ENCODE data around the gene STK25.
"Not testable (repeated sequence)": the region's sequence is repeated elsewhere in the genome, so short reads cannot be mapped to it uniquely, and the experiment has no call there.

Gene STK25

GRCh38 chr2:241532733-241533601 is 24.6 kb upstream of the STK25 start:
- no peak overlapping the region for H3K4me3 ChIP-seq (replicated peaks in 1 of 2; ENCODE audit: low read depth in 2 of 2, low read length in 2 of 2)
- TF ChIP-seq, protein P1, sequence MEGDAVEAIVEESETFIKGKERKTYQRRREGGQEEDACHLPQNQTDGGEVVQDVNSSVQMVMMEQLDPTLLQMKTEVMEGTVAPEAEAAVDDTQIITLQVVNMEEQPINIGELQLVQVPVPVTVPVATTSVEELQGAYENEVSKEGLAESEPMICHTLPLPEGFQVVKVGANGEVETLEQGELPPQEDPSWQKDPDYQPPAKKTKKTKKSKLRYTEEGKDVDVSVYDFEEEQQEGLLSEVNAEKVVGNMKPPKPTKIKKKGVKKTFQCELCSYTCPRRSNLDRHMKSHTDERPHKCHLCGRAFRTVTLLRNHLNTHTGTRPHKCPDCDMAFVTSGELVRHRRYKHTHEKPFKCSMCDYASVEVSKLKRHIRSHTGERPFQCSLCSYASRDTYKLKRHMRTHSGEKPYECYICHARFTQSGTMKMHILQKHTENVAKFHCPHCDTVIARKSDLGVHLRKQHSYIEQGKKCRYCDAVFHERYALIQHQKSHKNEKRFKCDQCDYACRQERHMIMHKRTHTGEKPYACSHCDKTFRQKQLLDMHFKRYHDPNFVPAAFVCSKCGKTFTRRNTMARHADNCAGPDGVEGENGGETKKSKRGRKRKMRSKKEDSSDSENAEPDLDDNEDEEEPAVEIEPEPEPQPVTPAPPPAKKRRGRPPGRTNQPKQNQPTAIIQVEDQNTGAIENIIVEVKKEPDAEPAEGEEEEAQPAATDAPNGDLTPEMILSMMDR (IDR thresholded peaks at IDR 0.05; ENCODE audit: low read depth, low read length): no peak
- no peak for DNase-seq (ENCODE audit: low read depth in 2 of 2)

GRCh38 chr2:241532168-241532567 is 23.8 kb upstream of the STK25 start:
- TF ChIP-seq, protein P1 (IDR thresholded peaks at IDR 0.05; ENCODE audit: low read depth, low read length): no peak
- no peak for DNase-seq (ENCODE audit: low read depth in 2 of 2)
- no peak overlapping the region for H3K4me3 ChIP-seq (replicated peaks in 1 of 2; ENCODE audit: low read depth in 2 of 2, low read length in 2 of 2)

- no peak overlapping the region for H3K4me3 ChIP-seq (replicated peaks in 1 of 2; ENCODE audit: low read depth in 2 of 2, low read length in 2 of 2)
- TF ChIP-seq, protein P1 (IDR thresholded peaks at IDR 0.05; ENCODE audit: low read depth, low read length): no peak
- DNase-seq (ENCODE audit: low read depth in 2 of 2): no peak
Observed at GRCh38 chr2:241531161-241531722, 22.9 kb upstream of the STK25 start.

DNA sequence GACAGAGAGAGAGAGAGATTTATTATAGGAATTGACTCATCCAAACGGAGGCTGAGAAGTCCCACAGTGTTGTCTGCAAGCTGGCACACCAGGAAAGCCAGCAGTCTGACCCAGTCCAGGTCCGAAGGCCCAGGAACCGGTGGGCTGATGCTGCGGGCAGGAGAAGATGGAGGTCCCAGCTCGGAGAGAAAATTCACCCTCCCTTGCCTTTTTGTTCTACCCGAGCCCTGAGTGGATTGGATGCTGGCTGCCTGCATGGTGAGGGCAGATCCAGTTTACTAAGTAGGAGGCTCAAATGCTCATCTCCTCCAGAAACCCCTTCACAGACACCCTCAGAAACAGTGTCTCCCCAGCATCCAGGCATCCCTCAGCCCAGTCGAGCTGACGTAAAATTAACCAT is 22.2 kb upstream of the STK25 start:
- no peak overlapping the region for H3K4me3 ChIP-seq (replicated peaks in 1 of 2; ENCODE audit: low read depth in 2 of 2, low read length in 2 of 2)
- TF ChIP-seq, protein P1 (IDR thresholded peaks at IDR 0.05; ENCODE audit: low read depth, low read length): no peak
- no peak for DNase-seq (ENCODE audit: low read depth in 2 of 2)

DNA sequence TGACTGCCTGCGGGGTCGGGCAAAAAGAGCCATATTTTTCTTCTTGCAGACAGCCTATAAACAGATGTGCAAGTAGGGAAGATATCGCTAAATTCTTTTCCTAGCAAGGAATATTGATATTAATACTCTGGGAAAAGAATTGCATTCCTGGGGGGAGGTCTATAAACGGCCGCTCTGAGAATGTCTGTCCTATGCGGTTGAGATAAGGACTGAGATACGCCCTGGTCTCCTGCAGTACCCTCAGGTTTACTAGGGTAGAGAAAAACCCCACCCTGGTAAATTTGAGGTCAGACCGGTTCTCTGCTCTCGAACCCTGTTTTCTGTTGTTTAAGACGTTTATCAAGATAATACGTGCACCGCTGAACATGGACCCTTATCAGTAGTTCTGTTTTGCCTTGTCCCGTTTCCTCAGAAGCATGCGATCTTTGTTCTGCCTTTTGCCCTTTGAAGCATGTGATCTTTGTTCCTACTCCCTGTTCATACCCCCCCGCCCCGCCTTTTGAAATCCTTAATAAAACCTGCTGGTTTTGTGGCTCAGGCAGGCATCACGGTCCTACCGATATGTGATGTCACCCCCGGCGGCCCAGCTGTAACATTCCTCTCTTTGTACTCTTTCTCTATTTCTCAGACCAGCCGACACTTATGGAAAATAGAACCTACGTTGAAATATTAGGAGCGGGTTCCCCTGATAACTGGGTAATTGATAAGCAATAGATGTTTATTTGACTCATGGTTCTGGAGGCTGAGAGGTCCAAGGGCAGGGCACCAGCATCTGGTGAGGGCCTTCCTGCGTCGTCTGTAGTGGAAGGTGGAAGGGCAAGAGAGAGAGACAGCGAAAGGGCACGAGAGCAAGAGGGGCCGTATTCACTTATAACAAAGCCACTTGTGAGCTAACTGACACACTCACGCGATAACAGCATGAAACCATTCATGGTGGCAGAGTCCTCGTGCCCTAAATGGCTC is 17.7 kb upstream of the STK25 start:
- not testable (repeated sequence) for DNase-seq (ENCODE audit: low read depth in 2 of 2); H3K4me3 ChIP-seq (replicated peaks in 1 of 2; ENCODE audit: low read depth in 2 of 2, low read length in 2 of 2)

DNA sequence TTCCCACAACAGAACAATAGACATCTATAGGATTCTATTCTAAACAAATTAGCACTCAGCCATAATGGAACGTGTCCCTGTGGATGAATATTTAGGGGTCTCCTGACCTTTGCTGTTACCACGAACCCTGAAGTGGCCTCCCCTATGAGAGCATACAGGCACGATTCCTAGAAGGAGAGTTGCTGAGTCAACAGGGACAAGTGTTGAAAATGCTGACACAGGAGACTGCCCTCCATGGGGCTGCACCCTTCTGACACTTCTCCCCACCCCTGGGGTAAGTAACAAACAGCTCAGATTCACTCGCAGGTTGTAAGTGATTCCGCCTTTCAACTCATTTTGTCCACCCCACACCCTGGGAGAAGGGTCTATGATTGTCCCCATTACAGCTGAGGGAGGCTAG is 14.1 kb upstream of the STK25 start:
- H3K4me3 ChIP-seq (replicated peaks in 1 of 2; ENCODE audit: low read depth in 2 of 2, low read length in 2 of 2): no peak overlapping the region
- TF ChIP-seq, protein P1 (IDR thresholded peaks at IDR 0.05; ENCODE audit: low read depth, low read length): no peak
- DNase-seq (ENCODE audit: low read depth in 2 of 2): no peak

GRCh38 chr2:241519669-241520068 is 11.3 kb upstream of the STK25 start:
- DNase-seq (ENCODE audit: low read depth in 2 of 2): no peak
- TF ChIP-seq, protein P1 (IDR thresholded peaks at IDR 0.05; ENCODE audit: low read depth, low read length): no peak
- H3K4me3 ChIP-seq (replicated peaks in 1 of 2; ENCODE audit: low read depth in 2 of 2, low read length in 2 of 2): no peak overlapping the region
